ENCODE measurements around the gene CATSPERD.
"Not testable (repeated sequence)": the region's sequence is repeated elsewhere in the genome, so short reads cannot be mapped to it uniquely, and the experiment has no call there.

The CATSPERD gene

GRCh38 chr19:5742051-5742450 lies 21.6 kb downstream of the CATSPERD start:
- no peak for DNase-seq (ENCODE audit: low read depth)

GRCh38 chr19:5743630-5744029 lies 23.2 kb downstream of the CATSPERD start:
- DNase-seq (ENCODE audit: low read depth): no peak

- not testable (repeated sequence) for DNase-seq (ENCODE audit: low read depth)
Observed at GRCh38 chr19:5744999-5745398, 24.6 kb downstream of the CATSPERD start.

- not testable (repeated sequence) for DNase-seq (ENCODE audit: low read depth)
Observed at GRCh38 chr19:5748920-5749319, 28.5 kb downstream of the CATSPERD start.

GRCh38 chr19:5749505-5749904 lies 29.1 kb downstream of the CATSPERD start:
- DNase-seq (ENCODE audit: low read depth): no peak

- no peak for DNase-seq (ENCODE audit: low read depth)
Observed at GRCh38 chr19:5751709-5752108, 31.3 kb downstream of the CATSPERD start.

- DNase-seq (ENCODE audit: low read depth): no peak
Observed at GRCh38 chr19:5753743-5754142, 33.3 kb downstream of the CATSPERD start.

- DNase-seq (ENCODE audit: low read depth): no peak
Observed at GRCh38 chr19:5762608-5763217, 42.3 kb downstream of the CATSPERD start.

- DNase-seq (ENCODE audit: low read depth): no peak
Observed at GRCh38 chr19:5765220-5765619, 44.8 kb downstream of the CATSPERD start.

- DNase-seq (ENCODE audit: low read depth): no peak
Observed at GRCh38 chr19:5767949-5768348, 47.5 kb downstream of the CATSPERD start.

- no peak for DNase-seq (ENCODE audit: low read depth)
Observed at GRCh38 chr19:5772416-5772815, 52.0 kb downstream of the CATSPERD start.

- DNase-seq (ENCODE audit: low read depth): no peak
Observed at GRCh38 chr19:5773276-5773675, 52.8 kb downstream of the CATSPERD start.

GRCh38 chr19:5774921-5775320 lies 54.5 kb downstream of the CATSPERD start:
- no peak for DNase-seq (ENCODE audit: low read depth)

- DNase-seq (ENCODE audit: low read depth): no peak
Observed at GRCh38 chr19:5775668-5776309, 55.4 kb downstream of the CATSPERD start.

- no peak for DNase-seq (ENCODE audit: low read depth)
Observed at GRCh38 chr19:5778402-5778801, 58.0 kb downstream of the CATSPERD start.

- not testable (repeated sequence) for DNase-seq (ENCODE audit: low read depth)
Observed at GRCh38 chr19:5780916-5781315, 60.5 kb downstream of the CATSPERD start.

GRCh38 chr19:5782322-5782721 lies 61.9 kb downstream of the CATSPERD start:
- DNase-seq (ENCODE audit: low read depth): no peak

- DNase-seq (ENCODE audit: low read depth): no peak
Observed at GRCh38 chr19:5782945-5783919, 62.8 kb downstream of the CATSPERD start.

GRCh38 chr19:5784581-5785147 lies 64.2 kb downstream of the CATSPERD start, which contains the start of gene PRR22:
Gene PRR22, minus strand, starts transcription at chr19:5784746. Its CDS starts 86 bp downstream, at chr19:5784660.
- no peak for DNase-seq (ENCODE audit: low read depth)

- no peak for DNase-seq (ENCODE audit: low read depth)
Observed at GRCh38 chr19:5785423-5785822, 65.0 kb downstream of the CATSPERD start.

- DNase-seq (ENCODE audit: low read depth): no peak
Observed at GRCh38 chr19:5786593-5787408, 66.4 kb downstream of the CATSPERD start.
